ENCODE measurements around the gene TBC1D1. TPM values are rescaled to one million over a fixed set of nuclear protein-coding genes. Genes with fewer than 3 reads are reported as not detected.

Gene TBC1D1
- total and polyA plus RNA-seq, 2 of the 8 experiments (the other 6 are each of a cell fraction or from before 2014, with no cell fraction given): 96.9 to 162 TPM

- Histone ChIP-seq H2BK20ac (ENCODE audit: low read length) (no peak overlapping the region), H3K56ac (replicated peaks; ENCODE audit: insufficient read length, low read depth, low read length) (no peak overlapping the region), H3K4me1 (replicated peaks in 1 of 4; ENCODE audit: control insufficient read depth in 3 of 4, insufficient read depth in 4 of 4, low read length in 3 of 4) (no peaks in the 10 kb centered on the region), H3K79me2 (ENCODE audit: control insufficient read depth in 1 of 2, insufficient read depth in 2 of 2, low read length in 2 of 2) (no peaks in the 10 kb centered on the region), H3K9me3 (ENCODE audit: insufficient read depth in 2 of 2, low read depth in 1 of 2, low read length in 1 of 2) (peaks cover 13 to 16% of the 10 kb centered on the region in 2 experiments; a peak in 2 of 4 replicates), H3K18ac (ENCODE audit: extremely low read depth, low read length) (no peak overlapping the region), H4K91ac (replicated peaks; ENCODE audit: insufficient read length, low read length) (no peak overlapping the region), H3K14ac (ENCODE audit: insufficient read length) (no peak overlapping the region), H3K23ac (ENCODE audit: insufficient read length) (no peak overlapping the region), H2BK120ac (replicated peaks; ENCODE audit: low read depth, low read length) (no peak overlapping the region), H4K8ac (ENCODE audit: extremely low read depth, insufficient read depth, low read length) (no peak overlapping the region), H3K4me2 (ENCODE audit: insufficient read depth in 1 of 2, low read depth in 2 of 2, low read length in 2 of 2) (no peak overlapping the region), H4K5ac (ENCODE audit: insufficient read length, low read depth, low read length) (no peak overlapping the region), H4K20me1 (replicated peaks in 1 of 2; ENCODE audit: control insufficient read depth in 1 of 2, insufficient read depth in 2 of 2, low read length in 2 of 2) (no peaks in the 10 kb centered on the region), H3K23me2 (ENCODE audit: low read depth, low read length) (no peaks in the 10 kb centered on the region), H3K27me3 (replicated peaks in 1 of 4; ENCODE audit: control insufficient read depth in 3 of 4, extremely low read depth in 1 of 4, insufficient read depth in 3 of 4, low read length in 3 of 4) (no peaks in the 10 kb centered on the region), H3K4ac (replicated peaks; ENCODE audit: insufficient read length, low read depth, low read length) (no peak overlapping the region), H2BK5ac (ENCODE audit: low read depth, low read length) (no peak overlapping the region), H2BK12ac (ENCODE audit: low read depth, low read length) (no peak overlapping the region), H3K79me1 (ENCODE audit: low read depth, low read length) (no peaks in the 10 kb centered on the region), H2AFZ (ENCODE audit: low read length) (no peak overlapping the region), H2BK15ac (ENCODE audit: low read length) (no peak overlapping the region), H3K27ac (ENCODE audit: low read depth, low read length) (no peak overlapping the region), H3K36me3 (ENCODE audit: control insufficient read depth in 2 of 4, insufficient read depth in 4 of 4, low read length in 3 of 4) (peaks cover 0 to 6% (median 0%) of the 10 kb centered on the region in 4 experiments; a peak in 1 of 8 replicates), H2AK5ac (ENCODE audit: low read depth, low read length) (no peak overlapping the region), H3K9ac (replicated peaks in 1 of 4; ENCODE audit: extremely low read depth in 1 of 4, low read depth in 3 of 4, low read length in 3 of 4) (no peak overlapping the region), H3K4me3 (ENCODE audit: extremely low read depth in 1 of 4, insufficient read depth in 2 of 4, low read depth in 3 of 4, low read length in 4 of 4) (no peak overlapping the region)
- DNase-seq (ENCODE audit: low read depth in 1 of 2, low spot score in 2 of 2) (no peak), FAIRE-seq (no peak)
- 88% methylated on average over 8 of the region's 8 CpGs; no CpG with 5 or more reads in 1 of the 2 experiments for WGBS, 2 experiments (ENCODE audit: extremely low coverage in 1 of 2, insufficient coverage in 1 of 2, insufficient read length in 1 of 2, insufficient replicate concordance in 2 of 2, low coverage in 1 of 2, low lambda C conversion rate in 2 of 2, missing lambda C conversion rate in 1 of 2)
- POLR2A ChIA-PET (ENCODE audit: partially characterized antibody): interaction anchor here (0.6 kb wide), 1 partner anchor 17 kb away, joined by 3 read pairs; no protein-coding TSS in a partner anchor
- CTCF ChIA-PET (ENCODE audit: partially characterized antibody): interaction anchor here (0.7 to 2.8 kb wide), 14 partner anchors 24 to 1804 kb away, joined by 3 to 13 read pairs (median 4); partner anchors contain the start of gene TLR10
- no peak for TF ChIP-seq SUZ12 (IDR thresholded peaks at IDR 0.05; ENCODE audit: low read length)
- TF ChIP-seq SIRT6 (IDR thresholded peaks at IDR 0.05; ENCODE audit: low read length): no peak
- TF ChIP-seq EGR1 (IDR thresholded peaks at IDR 0.05; ENCODE audit: borderline replicate concordance, low read depth, low read length): no peak
- TF ChIP-seq ASH2L (IDR thresholded peaks at IDR 0.05; ENCODE audit: low read length): no peak
- TF ChIP-seq ATF2 (IDR thresholded peaks at IDR 0.05; ENCODE audit: low read length): no peak
- no peak for TF ChIP-seq MAFK (IDR thresholded peaks at IDR 0.05; ENCODE audit: low read depth, low read length)
- TF ChIP-seq RAD21 (IDR thresholded peaks at IDR 0.05 in 1 of 2, conservative IDR thresholded peaks at IDR 0.05 in 1 of 2; ENCODE audit: low read depth in 2 of 2, low read length in 2 of 2): peak; percentile 25 to 60; a peak in 3 of 4 replicates
- peak in 2 of 3 experiments; percentile 31 to 44; a peak in 2 of 4 replicates for TF ChIP-seq CTCF (IDR thresholded peaks at IDR 0.05; ENCODE audit: control extremely low read depth in 1 of 3, insufficient read depth in 1 of 3, low read depth in 1 of 3, low read length in 3 of 3)
- no peak for TF ChIP-seq RXRA (IDR thresholded peaks at IDR 0.05; ENCODE audit: insufficient read depth, low read depth, low read length)
Observed at GRCh38 chr4:38184404-38184803, 293.5 kb downstream of the TBC1D1 start.
